PC-9 (cell line): ENCODE data around the gene WFDC13.

ENCODE experiments used
- EZH2 ChIP-seq: fragments of 200-600 bp; sonication (generic); IDR thresholded peaks from 2 replicates; pipeline ENCODE4 v1.8.0; 2017; ENCODE audit warnings: antibody characterized with exemption, low read depth
- TF ChIP-seq, protein P1 (sequence below): fragments of 200-600 bp; sonication (generic); conservative IDR thresholded peaks from 2 replicates; pipeline ENCODE4 v1.6.1; 2017; ENCODE audit warnings: mixed run types, antibody characterized with exemption, mild to moderate bottlenecking, moderate library complexity

DNA sequence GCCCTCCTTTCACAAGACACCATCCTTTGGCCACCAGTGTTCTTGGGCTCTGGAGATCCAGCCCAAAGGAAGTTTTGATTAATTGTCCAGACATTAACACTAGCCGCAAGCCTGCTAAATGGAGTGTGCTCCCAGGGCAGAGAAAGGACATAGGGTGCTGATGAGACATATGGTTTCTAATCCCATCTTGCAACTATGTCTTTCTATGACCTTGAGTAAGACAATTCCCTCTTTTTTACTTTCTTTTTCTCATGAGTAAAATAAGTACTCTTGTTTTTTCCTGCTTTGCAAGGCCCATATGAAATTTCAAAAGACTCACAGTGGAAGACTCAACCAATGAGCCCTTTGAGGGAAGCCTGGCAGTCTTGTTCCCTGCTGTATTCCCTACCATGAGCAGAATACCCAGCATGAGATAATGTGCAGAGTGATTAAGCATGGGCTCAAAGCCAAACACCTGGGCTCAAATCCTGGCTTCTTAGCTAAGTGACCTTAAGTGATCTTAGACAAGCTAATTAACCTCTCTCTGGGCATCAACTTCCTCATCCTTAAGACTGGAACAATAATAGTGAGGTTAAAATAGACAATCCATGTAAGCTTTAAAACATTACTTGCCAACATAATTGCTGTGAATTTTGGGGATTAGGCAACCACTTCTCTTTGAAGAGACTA lies 3.3 kb downstream of the WFDC13 start, which contains the start of gene WFDC10B:
- TF ChIP-seq, protein P1, sequence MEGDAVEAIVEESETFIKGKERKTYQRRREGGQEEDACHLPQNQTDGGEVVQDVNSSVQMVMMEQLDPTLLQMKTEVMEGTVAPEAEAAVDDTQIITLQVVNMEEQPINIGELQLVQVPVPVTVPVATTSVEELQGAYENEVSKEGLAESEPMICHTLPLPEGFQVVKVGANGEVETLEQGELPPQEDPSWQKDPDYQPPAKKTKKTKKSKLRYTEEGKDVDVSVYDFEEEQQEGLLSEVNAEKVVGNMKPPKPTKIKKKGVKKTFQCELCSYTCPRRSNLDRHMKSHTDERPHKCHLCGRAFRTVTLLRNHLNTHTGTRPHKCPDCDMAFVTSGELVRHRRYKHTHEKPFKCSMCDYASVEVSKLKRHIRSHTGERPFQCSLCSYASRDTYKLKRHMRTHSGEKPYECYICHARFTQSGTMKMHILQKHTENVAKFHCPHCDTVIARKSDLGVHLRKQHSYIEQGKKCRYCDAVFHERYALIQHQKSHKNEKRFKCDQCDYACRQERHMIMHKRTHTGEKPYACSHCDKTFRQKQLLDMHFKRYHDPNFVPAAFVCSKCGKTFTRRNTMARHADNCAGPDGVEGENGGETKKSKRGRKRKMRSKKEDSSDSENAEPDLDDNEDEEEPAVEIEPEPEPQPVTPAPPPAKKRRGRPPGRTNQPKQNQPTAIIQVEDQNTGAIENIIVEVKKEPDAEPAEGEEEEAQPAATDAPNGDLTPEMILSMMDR = no peak
- no peak for TF ChIP-seq EZH2
